HG03558 (cell line): ENCODE results near the gene GBE1.

Experiments used
- ATAC-seq: cut with Tn5 transposase; IDR thresholded peaks from one replicate; pipeline ENCODE4 v1.9.1; 2021; ENCODE audit warnings: moderate number of reproducible peaks; ENCODE audit not compliant: unreplicated experiment; ENCODE audit errors: extremely low read depth

GBE1 gene

DNA sequence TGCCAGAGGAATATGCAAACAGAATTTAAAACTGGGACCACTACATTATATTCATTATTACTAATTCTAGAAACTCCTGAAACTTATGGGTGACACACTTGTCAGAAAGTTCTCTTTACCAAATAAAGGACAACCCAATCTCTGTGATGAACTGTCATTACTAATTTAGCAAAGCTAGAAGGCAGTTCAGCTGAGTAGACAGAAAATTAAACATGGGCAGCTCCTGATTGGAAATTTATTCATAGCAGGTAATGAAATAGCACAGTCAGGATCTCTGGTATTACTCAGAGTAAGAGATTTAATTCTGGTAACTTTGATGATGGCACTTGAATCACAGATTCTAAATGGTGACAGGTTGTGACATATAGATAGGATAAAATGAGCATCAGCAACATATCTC is 123.0 kb downstream of the GBE1 start:
- no peak for ATAC-seq

- ATAC-seq = no peak
Measured at GRCh38 chr3:81632659-81633058, 128.8 kb downstream of the GBE1 start.

DNA sequence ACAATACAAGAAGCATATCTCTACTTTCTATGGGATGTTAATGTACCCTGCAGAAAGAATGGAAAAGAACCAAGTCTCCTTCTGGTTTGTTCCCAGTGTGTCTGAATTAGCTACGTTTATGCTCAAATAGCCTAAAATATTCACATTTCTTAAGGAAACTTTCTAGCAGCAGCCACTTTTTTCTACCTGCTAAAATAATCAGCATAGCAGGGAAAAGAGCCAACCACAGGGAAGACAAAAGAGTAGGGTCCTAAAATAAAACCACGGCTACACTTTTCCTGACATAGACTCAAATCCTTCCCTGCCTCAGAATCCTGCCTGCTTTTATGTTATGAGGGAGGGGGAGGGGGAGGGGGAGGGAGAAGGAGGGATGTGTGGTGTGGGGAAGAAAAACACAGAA is 136.7 kb downstream of the GBE1 start:
- ATAC-seq = no peak

GRCh38 chr3:81622395-81622794 is 139.1 kb downstream of the GBE1 start:
- ATAC-seq = no peak

DNA sequence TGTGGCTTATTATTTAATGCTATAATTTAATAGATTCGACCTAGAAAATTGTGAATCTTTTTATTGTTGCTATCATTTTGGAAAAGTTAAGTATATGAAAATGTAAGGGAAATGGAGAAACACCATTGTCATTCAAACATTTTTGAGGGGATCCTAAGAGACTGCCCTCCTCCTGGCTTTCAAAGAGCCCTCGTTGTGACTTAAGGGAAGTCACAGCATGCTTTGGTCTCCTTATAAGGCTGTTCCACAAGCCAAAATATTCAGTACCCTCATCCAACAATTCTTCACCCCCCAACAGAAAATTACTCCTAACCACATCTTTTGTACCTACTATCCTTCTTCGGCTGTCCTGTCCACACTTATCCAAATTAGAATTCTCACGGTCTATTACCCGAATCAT is 140.2 kb downstream of the GBE1 start:
- ATAC-seq = no peak

- no peak for ATAC-seq
Measured at GRCh38 chr3:81620849-81621248, 140.6 kb downstream of the GBE1 start.

DNA sequence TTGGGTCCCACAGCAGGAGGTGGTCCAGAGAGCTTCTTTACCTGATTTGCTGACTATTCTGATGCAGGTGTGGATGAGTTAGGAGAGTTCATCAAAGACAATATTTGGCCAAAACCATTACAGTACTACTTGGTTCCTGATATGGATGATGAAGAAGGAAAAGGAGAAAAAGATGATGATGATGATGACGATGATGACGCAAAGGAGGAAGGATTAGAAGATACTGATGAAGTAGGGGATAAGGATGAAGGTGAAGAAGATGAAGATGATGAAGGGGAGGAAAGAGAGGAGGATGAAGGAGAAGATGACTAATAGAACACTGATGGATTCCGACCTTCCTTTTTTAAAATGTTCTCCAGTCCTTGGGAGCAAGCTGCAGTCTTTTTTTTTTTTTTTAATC is 148.7 kb downstream of the GBE1 start:
- ATAC-seq = no peak

DNA sequence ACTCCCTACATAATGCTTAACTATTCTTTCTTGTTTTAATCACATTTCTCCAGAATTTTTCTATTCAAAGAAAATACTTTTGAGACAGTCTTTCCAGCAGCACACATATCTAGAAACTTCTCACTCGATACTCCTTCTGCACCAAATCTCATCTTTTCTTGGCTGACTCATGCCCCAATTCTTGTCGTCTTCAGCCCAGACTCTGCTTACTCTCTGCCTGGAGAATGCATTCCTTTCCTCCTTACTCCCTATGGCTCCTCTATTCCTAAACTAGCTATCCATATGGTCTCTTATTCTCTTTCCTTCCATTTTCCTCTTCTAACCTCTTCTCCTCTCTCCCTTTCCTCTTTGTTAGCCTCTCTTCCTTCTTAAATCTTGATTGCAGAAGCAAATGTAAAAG is 158.7 kb downstream of the GBE1 start:
- ATAC-seq = no peak

DNA sequence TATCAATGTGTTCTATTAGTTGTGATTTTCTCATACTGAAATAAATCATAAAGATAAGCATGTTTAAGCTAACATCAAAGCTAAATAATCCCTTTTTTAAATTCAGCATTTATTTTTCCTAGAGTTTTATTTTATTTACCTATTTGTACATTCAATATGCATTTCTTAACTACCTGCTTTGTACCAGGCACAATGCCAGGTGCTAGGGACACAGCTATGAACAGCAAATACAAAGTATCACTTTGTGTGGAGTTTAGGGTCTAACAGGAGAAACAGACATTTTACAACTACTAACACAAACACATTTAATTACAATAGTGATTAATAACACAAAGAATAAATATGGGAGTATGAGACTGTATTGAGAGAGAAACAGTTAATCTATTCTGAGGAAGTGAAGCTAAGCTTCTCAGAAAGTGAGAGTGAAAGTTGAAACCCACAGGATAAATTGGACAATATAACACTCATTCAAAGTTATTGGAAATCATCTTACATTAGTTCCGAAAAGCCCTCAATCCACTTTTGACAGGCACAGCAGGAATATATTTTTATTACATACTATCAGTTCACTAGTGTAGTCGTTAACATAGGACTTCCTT is 159.6 kb downstream of the GBE1 start:
- no peak for ATAC-seq

- no peak for ATAC-seq
Measured at GRCh38 chr3:81592101-81592500, 169.3 kb downstream of the GBE1 start.

DNA sequence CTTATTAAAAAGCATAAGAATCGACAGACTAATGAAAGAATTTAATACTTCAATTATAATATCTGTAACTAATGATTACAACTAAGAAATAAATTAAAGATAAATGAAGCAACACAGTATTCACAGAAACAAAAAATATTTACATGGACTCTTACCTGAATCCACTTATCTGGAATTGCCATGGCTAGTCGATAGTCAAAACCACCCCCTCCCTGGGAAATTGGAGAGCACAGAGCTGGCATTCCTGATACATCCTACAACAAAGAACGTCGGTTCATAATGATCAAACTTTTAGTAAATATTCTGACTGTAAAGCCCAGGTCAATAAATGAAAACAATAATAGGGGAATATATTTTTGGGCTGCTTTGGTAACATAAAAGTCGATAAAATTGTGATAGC is 175.5 kb downstream of the GBE1 start:
- ATAC-seq = no peak

DNA sequence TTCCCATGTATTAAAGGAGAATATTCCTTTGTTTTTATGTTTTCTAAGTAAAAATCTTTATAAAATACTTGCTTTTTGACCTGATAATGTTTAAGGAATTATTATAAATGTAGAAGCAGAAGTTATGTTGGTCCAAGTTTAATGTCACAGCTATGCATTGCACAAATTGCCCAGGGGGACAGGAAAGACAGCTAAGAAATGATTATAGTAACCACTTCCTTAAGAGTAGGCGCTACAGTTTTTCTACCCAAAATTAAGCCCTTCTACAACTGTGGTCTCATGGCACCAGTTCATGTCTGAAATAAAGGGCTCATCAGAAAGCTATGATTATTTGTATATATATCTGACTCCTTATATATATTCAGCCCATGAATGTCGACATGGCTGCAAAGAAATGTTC is 176.4 kb downstream of the GBE1 start:
- no peak for ATAC-seq

DNA sequence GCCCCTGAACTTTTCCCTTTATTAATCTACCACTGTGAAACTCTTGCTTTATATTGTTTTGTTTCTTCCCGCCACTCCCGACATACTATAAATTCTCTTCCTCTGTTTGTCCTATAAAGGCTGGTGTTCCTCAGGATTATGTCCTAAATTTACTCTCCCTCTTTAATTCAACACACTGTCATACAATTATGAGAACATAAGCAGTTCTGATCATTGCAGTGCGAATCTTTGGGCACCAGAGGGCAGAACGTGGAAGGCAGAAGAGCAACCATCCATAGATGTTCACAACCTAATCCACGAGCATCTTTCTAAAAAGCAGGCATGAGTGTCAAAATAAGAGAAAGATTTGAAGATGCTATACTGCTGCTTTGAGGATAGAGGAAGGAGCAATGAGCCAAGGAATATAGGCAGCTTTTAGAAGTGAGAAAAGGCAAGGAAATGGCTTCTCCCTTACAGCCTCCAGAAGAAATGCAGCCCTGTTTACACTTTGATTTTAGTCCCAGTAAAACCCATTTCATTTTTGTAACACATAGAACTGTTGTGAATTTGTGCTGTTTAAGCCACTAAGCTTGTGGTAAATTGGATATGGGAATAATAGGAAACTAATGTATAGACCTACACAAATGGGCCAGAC is 179.4 kb downstream of the GBE1 start:
- ATAC-seq = peak; percentile 66

DNA sequence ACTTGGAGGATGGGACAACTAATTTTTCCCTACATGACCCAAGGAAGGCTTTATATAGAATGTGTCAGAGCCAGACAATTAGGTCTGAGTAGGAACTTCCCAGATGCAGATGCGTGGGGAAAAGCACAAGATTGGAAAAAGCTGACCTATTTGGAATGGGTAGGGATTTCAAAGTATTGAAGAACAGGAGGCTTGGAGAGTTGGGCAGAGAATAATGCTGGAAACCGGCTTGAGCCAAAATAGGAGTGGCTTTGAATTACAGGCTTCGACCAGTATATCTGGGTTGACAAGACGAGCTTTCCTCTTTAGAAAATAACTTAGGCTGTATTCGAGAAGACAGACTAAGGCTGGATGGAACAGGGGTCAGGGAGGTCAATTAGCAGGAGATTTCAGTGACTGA is 181.1 kb downstream of the GBE1 start:
- no peak for ATAC-seq

GRCh38 chr3:81579744-81580143 is 181.7 kb downstream of the GBE1 start:
- no peak for ATAC-seq

DNA sequence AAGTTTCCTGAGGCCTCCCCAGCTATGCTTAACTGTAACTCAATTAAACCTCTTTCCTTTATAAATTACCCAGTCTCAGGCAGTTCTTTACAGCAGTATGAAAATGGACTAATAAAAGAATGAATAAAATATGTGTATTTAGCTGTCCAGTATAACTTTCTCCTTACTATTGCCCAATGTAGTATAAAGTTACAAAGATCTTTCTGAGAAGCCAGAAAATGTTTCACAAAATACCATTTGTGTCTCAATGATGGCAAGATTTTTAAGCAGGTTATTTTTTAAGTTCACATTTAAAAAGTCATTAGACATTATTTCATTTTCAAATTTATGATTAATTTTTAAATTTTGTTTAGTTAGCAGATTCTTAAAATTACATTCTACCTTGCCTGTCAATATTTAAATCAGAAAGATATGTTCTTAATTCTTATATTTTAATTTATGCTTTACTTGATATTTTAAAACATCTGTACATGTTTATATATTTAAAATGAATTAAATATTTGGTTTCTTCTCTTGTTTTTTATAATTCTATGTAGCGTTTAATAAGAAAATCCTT is 189.2 kb downstream of the GBE1 start:
- no peak for ATAC-seq

GRCh38 chr3:81568378-81568777 is 193.1 kb downstream of the GBE1 start:
- ATAC-seq = no peak

GRCh38 chr3:81565041-81565440 is 196.4 kb downstream of the GBE1 start:
- ATAC-seq = no peak

GRCh38 chr3:81558106-81558505 is 203.3 kb downstream of the GBE1 start:
- ATAC-seq = no peak

- no peak for ATAC-seq
Measured at GRCh38 chr3:81554801-81555200, 206.6 kb downstream of the GBE1 start.

- no peak for ATAC-seq
Measured at GRCh38 chr3:81554388-81554787, 207.1 kb downstream of the GBE1 start.

GRCh38 chr3:81550415-81550814 is 211.0 kb downstream of the GBE1 start:
- ATAC-seq = no peak
